PC-3 (cell line): ENCODE data around the gene EMP1. TPM values are rescaled to one million over a fixed set of nuclear protein-coding genes. Genes with fewer than 3 reads are reported as not detected.
A peak's percentile ranks its signal among the peaks of the same experiment; 100 is the strongest.

Experiments used
- ATAC-seq: fragments of 200-7000 bp; cut with Tn5 transposase; 2 replicates; pipeline ENCODE4 v1.9.1; 2020; ENCODE audit warnings: mild to moderate bottlenecking, moderate library complexity
- BruUV-seq: library from RNA; stranded (reverse); fragments of 400-500 nt; replicated peaks from 2 replicates; lab custom pipeline; 2021; lab: Mats Ljungman, UMichigan
- CTCF ChIA-PET: fragments of 300-600 bp; sonication (Branson Sonifier 250); formaldehyde crosslinking; loops from one replicate; lab custom pipeline; 2022; ENCODE audit warnings: antibody characterized with exemption; lab: Charles Lee
- POLR2A ChIA-PET: fragments of 300-600 bp; sonication (Branson Sonifier 250); formaldehyde crosslinking; loops from one replicate; lab custom pipeline; 2022; ENCODE audit warnings: antibody characterized with exemption; ENCODE audit not compliant: unreplicated experiment; lab: Charles Lee
- DNase-seq: peaks from one replicate; pipeline ENCODE4 v3.0.0-alpha.2; 2015
- H2AFZ ChIP-seq: fragments of 300-600 bp; sonication (generic); 2 replicates; pipeline ENCODE4 v1.6.0; 2016; ENCODE audit warnings: antibody characterized with exemption, low read length
- H3F3A ChIP-seq: fragments of 300-600 bp; sonication (generic); one replicate; pipeline ENCODE4 v1.6.0; 2017; ENCODE audit warnings: antibody characterized with exemption, low read length, control low read depth, mild to moderate bottlenecking; ENCODE audit not compliant: unreplicated experiment
- H3K27ac ChIP-seq: fragments of 300-600 bp; sonication (generic); 2 replicates; pipeline ENCODE4 v1.5.1; 2016; ENCODE audit warnings: mild to moderate bottlenecking, low read length
- H3K27me3 ChIP-seq: fragments of 300-600 bp; sonication (generic); 2 replicates; pipeline ENCODE4 v1.6.1; 2016; ENCODE audit warnings: low read length, mixed read lengths
- H3K36me3 ChIP-seq: fragments of 300-600 bp; sonication (generic); 2 replicates; pipeline ENCODE4 v1.6.1; 2016; ENCODE audit warnings: low read depth, mixed run types, low read length, mixed read lengths
- H3K4me1 ChIP-seq: fragments of 300-600 bp; sonication (generic); 2 replicates; pipeline ENCODE4 v1.5.1; 2016; ENCODE audit warnings: low read length; ENCODE audit not compliant: insufficient read depth
- H3K4me2 ChIP-seq: fragments of 300-600 bp; sonication (generic); 2 replicates; pipeline ENCODE4 v1.6.0; 2016; ENCODE audit warnings: low read length
- H3K4me3 ChIP-seq: fragments of 300-600 bp; sonication (generic); 2 replicates; pipeline ENCODE4 v1.5.1; 2016; ENCODE audit warnings: mild to moderate bottlenecking, low read length, mixed read lengths
- H3K79me2 ChIP-seq: fragments of 300-600 bp; sonication (generic); 2 replicates; pipeline ENCODE4 v1.6.1; 2017; ENCODE audit warnings: low read length, mixed read lengths
- H3K9ac ChIP-seq: fragments of 300-600 bp; sonication (generic); 2 replicates; pipeline ENCODE4 v1.6.0; 2016; ENCODE audit warnings: mild to moderate bottlenecking, low read length
- H3K9me2 ChIP-seq: fragments of 300-600 bp; sonication (generic); replicated peaks from 2 replicates; pipeline ENCODE4 v1.6.1; 2016; ENCODE audit warnings: mixed run types, low read length, mixed read lengths
- H3K9me3 ChIP-seq: fragments of 300-600 bp; sonication (generic); 2 replicates; pipeline ENCODE4 v1.6.1; 2016; ENCODE audit warnings: low read length, mixed read lengths
- H4K20me1 ChIP-seq: fragments of 300-600 bp; sonication (generic); 2 replicates; pipeline ENCODE4 v1.6.1; 2016; ENCODE audit warnings: low read length, mixed read lengths
- EZH2 ChIP-seq: fragments of 300-600 bp; sonication (generic); IDR thresholded peaks from one replicate; pipeline ENCODE4 v1.6.1; 2017; ENCODE audit warnings: antibody characterized with exemption, mild to moderate bottlenecking, low read length; ENCODE audit not compliant: unreplicated experiment
- EZH2phosphoT487 ChIP-seq: fragments of 300-600 bp; sonication (generic); IDR thresholded peaks from 2 replicates; pipeline ENCODE4 v1.6.1; 2018; ENCODE audit warnings: mild to moderate bottlenecking, antibody characterized with exemption, low read length, borderline replicate concordance
- intact Hi-C: fragments of 100-400 bp; cut with micrococcal nuclease; formaldehyde crosslinking; loops from 2 replicates; pipeline ENCODE4 v1.9.0; 2023
- total RNA-seq: library from RNA; depleted of rRNA; stranded (reverse); fragments of >200 nt; gene quantifications from 2 replicates; pipeline ENCODE4 v1.2.3, GENCODE V29; 2014
- TF ChIP-seq, protein P1 (sequence below): fragments of 300-600 bp; sonication (generic); conservative IDR thresholded peaks from 2 replicates; pipeline ENCODE4 v1.5.1; 2017; ENCODE audit warnings: antibody characterized with exemption, low read depth, mild to moderate bottlenecking, low read length

The EMP1 gene
- total RNA-seq, 1 experiment from 2014 or later, result 158 TPM

- Histone ChIP-seq H3K27me3 (no peaks in the 10 kb centered on the region), H3K79me2 (no peaks in the 10 kb centered on the region), H2AFZ (no peak overlapping the region), H3K9me2 (no peaks in the 10 kb centered on the region), H3K36me3 (no peaks in the 10 kb centered on the region), H3K27ac (no peak overlapping the region), H3F3A (no peaks in the 10 kb centered on the region), H3K9ac (no peak overlapping the region), H3K4me2 (no peak overlapping the region), H3K9me3 (no peaks in the 10 kb centered on the region), H3K4me1 (peaks cover 10% of the 10 kb centered on the region), H3K4me3 (no peak overlapping the region), H4K20me1 (no peaks in the 10 kb centered on the region)
- no peak for ATAC-seq
- no TSS peak for BruUV-seq
- CTCF ChIA-PET, result no interaction called here
- intact Hi-C loops, result no loop called here
- TF ChIP-seq, protein P1, sequence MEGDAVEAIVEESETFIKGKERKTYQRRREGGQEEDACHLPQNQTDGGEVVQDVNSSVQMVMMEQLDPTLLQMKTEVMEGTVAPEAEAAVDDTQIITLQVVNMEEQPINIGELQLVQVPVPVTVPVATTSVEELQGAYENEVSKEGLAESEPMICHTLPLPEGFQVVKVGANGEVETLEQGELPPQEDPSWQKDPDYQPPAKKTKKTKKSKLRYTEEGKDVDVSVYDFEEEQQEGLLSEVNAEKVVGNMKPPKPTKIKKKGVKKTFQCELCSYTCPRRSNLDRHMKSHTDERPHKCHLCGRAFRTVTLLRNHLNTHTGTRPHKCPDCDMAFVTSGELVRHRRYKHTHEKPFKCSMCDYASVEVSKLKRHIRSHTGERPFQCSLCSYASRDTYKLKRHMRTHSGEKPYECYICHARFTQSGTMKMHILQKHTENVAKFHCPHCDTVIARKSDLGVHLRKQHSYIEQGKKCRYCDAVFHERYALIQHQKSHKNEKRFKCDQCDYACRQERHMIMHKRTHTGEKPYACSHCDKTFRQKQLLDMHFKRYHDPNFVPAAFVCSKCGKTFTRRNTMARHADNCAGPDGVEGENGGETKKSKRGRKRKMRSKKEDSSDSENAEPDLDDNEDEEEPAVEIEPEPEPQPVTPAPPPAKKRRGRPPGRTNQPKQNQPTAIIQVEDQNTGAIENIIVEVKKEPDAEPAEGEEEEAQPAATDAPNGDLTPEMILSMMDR, result no peak
- TF ChIP-seq EZH2 (no peak), EZH2phosphoT487 (no peak)
- POLR2A ChIA-PET, result no interaction called here
- DNase-seq, result no peak
Measured at GRCh38 chr12:13228579-13228978, 32.1 kb downstream of the EMP1 start.

GRCh38 chr12:13229504-13229903 lies 33.0 kb downstream of the EMP1 start:
- Histone ChIP-seq H3K4me1 (peaks cover under 1% of the 10 kb centered on the region; the same call in 1 of the 2 replicates), H3K79me2 (no peaks in the 10 kb centered on the region), H3K9me3 (no peaks in the 10 kb centered on the region), H3K27me3 (no peaks in the 10 kb centered on the region), H4K20me1 (no peaks in the 10 kb centered on the region), H3K9me2 (no peaks in the 10 kb centered on the region), H3K36me3 (no peaks in the 10 kb centered on the region), H2AFZ (no peak overlapping the region), H3K9ac (no peak overlapping the region), H3K27ac (no peak overlapping the region), H3K4me3 (no peak overlapping the region), H3F3A (no peaks in the 10 kb centered on the region), H3K4me2 (no peak overlapping the region)
- POLR2A ChIA-PET, result no interaction called here
- intact Hi-C loops, result no loop called here
- TF ChIP-seq EZH2 (no peak), EZH2phosphoT487 (no peak)
- DNase-seq (peak; percentile 23), ATAC-seq (0 out of 2 replicates have a peak, but pooled peaks have one; percentile 33)
- CTCF ChIA-PET, result no interaction called here
- no TSS peak for BruUV-seq

DNA sequence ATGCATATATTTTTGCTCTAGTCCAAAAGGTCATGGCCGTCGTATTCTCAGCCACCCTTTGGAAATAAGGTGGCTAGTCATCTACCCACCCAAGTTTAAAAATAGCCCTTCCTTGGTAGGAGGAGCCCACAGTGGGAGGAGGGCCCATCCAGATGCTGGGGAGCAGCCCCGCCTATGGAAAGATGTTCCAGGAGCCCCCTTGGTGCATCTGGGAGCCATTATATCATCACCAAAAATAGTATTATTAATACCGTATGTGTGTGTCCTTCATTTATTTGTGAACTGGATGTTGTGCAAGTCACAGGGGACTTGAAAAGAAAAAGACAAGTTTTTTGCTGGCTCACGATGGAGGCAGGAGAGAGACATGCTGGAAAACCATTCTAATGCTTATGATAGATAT lies 34.0 kb downstream of the EMP1 start:
- no peak overlapping the region for H2AFZ ChIP-seq
- H3K36me3 ChIP-seq, result no peaks in the 10 kb centered on the region
- H3K27ac ChIP-seq, result no peak overlapping the region
- no peaks in the 10 kb centered on the region for H3K4me1 ChIP-seq
- H3K9me3 ChIP-seq, result no peaks in the 10 kb centered on the region
- DNase-seq, result no peak
- no peak overlapping the region for H3K4me3 ChIP-seq
- no peak overlapping the region for H3K4me2 ChIP-seq
- no peaks in the 10 kb centered on the region for H3K9me2 ChIP-seq
- H4K20me1 ChIP-seq, result no peaks in the 10 kb centered on the region
- no peaks in the 10 kb centered on the region for H3K27me3 ChIP-seq
- intact Hi-C loops, result no loop called here
- ChIA-PET CTCF (no interaction called here), POLR2A (no interaction called here)
- no TSS peak for BruUV-seq
- TF ChIP-seq, protein P1, result no peak
- TF ChIP-seq EZH2, result no peak
- TF ChIP-seq EZH2phosphoT487, result no peak
- ATAC-seq, result no peak
- no peak overlapping the region for H3K9ac ChIP-seq
- no peaks in the 10 kb centered on the region for H3K79me2 ChIP-seq
- no peaks in the 10 kb centered on the region for H3F3A ChIP-seq
